T-helper 17 cell (primary cell): Measurements from ENCODE around the gene MYO7A. TPM values are rescaled to one million over a fixed set of nuclear protein-coding genes. Genes with fewer than 3 reads are reported as not detected.
A peak's percentile ranks its signal among the peaks of the same experiment; 100 is the strongest.

Experiments used
- ATAC-seq: fragments of 150-1000 bp; cut with Tn5 transposase; 2 replicates; pipeline ENCODE4 v1.10.0; 2021; ENCODE audit warnings: mild to moderate bottlenecking, moderate library complexity
- DNase-seq, 3 donors: peaks; one replicate each; pipeline versions ENCODE4 v3.0.0 to v3.0.0-alpha.2; 2020 to 2021
- H3K9me3 ChIP-seq: one replicate; pipeline ENCODE4 v1.7.0; 2013; ENCODE audit warnings: low read length, mild to moderate bottlenecking; ENCODE audit not compliant: control insufficient read depth, poor library complexity, severe bottlenecking
- H3K27ac Mint-ChIP-seq: one replicate; pipeline ENCODE4 v1.8.0; 2022; ENCODE audit warnings: mild to moderate bottlenecking, moderate library complexity, mixed read lengths
- H3K27me3 Mint-ChIP-seq: one replicate; pipeline ENCODE4 v1.8.0; 2022; ENCODE audit warnings: mixed read lengths
- H3K36me3 Mint-ChIP-seq: one replicate; pipeline ENCODE4 v1.8.0; 2022; ENCODE audit warnings: low read depth, mixed read lengths
- H3K4me1 Mint-ChIP-seq: one replicate; pipeline ENCODE4 v1.8.0; 2022; ENCODE audit warnings: mild to moderate bottlenecking, mixed read lengths
- H3K4me3 Mint-ChIP-seq: one replicate; pipeline ENCODE4 v1.8.0; 2022; ENCODE audit warnings: mild to moderate bottlenecking, moderate library complexity, mixed read lengths
- total RNA-seq, 4 donors: library from RNA in 2 of 4; stranded (reverse) in 2 of 4; gene quantifications; one replicate each; pipeline ENCODE4 v1.2.3 and lab custom pipeline; 2022 to 2026

Gene MYO7A
- total RNA-seq, 2 donors from 2014 or later, result 0.57 to 1.7 TPM

DNA sequence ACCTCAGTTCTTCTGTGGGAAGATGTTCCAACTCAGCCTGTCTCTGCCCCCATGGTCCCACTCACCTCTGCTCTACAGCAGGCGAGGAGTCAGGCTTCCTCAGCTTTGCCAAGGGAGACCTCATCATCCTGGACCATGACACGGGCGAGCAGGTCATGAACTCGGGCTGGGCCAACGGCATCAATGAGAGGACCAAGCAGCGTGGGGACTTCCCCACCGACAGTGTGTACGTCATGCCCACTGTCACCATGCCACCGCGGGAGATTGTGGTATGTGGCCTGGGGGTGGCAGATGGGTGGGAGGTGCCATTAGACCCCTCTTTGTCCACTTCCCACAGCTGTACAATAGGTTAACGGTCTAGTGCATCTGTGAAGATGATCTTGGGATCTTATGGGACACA is 73.3 kb downstream of the MYO7A start:
- Mint-ChIP-seq H3K4me1 (peaks cover 11% of the 10 kb centered on the region), H3K27me3 (peaks cover 11% of the 10 kb centered on the region), H3K4me3 (no peak overlapping the region), H3K27ac (no peak overlapping the region), H3K36me3 (no peaks in the 10 kb centered on the region)
- H3K9me3 ChIP-seq, result no peaks in the 10 kb centered on the region
- no peak for ATAC-seq
- DNase-seq, result peak in 1 of 3 donors; percentile 2

DNA sequence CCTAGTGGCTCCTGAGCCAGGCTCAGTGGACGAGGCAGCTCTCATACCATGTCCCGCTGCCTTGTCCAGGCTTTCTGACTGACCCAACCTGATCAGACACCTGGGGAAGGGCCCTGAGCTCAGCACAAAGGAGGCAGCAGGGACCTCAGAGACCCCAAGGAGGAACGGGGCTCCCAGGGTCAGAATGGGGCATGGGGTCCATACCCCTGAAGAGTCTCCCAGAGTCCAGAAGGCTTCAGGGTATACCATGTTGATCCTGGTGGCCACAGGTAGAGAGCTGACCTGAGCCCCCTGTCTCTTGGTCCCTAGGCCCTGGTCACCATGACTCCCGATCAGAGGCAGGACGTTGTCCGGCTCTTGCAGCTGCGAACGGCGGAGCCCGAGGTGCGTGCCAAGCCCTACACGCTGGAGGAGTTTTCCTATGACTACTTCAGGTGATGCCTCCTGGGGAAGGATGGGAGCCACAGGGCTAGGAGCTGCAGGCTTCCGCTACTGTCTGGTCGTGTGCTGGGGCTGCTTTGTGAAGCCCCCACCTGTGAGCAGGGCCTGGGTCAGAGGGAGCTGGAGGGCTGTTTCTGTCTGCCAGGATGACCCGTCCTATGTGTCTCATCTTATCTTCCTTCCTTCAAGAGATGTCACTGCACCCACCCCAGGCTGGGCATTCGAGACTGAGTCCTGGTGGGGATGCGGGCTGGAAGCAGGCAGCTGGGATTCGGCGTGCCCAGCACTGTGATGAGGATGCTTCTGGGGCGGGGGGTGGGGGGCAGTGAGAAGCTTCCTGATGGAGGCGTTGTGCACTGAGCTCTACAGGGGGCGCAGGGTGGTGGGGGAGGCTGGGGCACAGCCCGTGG is 74.2 kb downstream of the MYO7A start:
- no peaks in the 10 kb centered on the region for H3K9me3 ChIP-seq
- Mint-ChIP-seq H3K27me3 (peaks cover 11% of the 10 kb centered on the region), H3K27ac (no peak overlapping the region), H3K4me3 (no peak overlapping the region), H3K36me3 (no peaks in the 10 kb centered on the region), H3K4me1 (peaks cover 14% of the 10 kb centered on the region)
- DNase-seq, result no peak
- no peak for ATAC-seq

DNA sequence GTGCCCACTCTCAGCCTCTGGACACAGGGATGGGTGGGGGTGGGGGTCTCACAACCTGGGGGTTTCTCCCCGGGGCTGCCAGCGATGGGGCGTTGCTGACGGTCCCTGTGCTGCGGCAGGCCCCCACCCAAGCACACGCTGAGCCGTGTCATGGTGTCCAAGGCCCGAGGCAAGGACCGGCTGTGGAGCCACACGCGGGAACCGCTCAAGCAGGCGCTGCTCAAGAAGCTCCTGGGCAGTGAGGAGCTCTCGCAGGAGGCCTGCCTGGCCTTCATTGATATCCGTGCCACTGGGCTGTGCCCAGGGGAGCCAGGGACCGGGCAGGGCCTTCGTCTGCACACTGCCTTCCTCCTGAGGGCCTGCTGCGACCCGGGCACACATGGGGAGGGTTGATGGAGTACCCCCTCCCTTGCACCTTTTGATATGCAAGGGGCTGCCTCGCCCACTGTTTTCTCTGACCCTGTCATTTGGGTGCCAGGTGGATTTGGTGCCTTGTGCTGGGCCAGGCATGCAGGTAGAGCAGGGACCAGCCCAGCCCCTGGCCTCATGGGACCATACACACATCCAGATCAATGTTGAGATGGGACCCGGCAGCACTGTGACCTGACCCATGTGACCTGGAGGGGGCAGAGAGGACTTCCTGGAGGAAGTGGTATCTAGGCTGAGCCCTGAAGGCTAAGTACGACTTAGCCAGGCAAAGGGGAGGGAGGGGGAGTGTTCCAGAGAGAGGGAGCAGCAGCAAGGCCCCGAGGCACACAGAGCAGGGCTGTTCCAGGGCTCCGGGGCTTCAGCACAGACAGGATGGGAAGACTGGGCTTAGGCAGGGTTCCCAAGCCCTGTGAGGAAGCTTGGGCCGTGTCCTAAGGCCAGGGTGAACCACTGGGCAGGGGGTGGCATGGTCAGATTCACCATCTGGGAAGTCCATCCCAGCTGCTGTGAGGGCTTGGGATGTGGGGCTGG is 75.2 kb downstream of the MYO7A start:
- Mint-ChIP-seq H3K4me1 (peaks cover 14% of the 10 kb centered on the region), H3K36me3 (no peaks in the 10 kb centered on the region), H3K27me3 (peaks cover 10% of the 10 kb centered on the region), H3K27ac (peak overlapping the region; percentile 6), H3K4me3 (no peak overlapping the region)
- ATAC-seq, result no peak
- no peaks in the 10 kb centered on the region for H3K9me3 ChIP-seq
- peak in 1 of 3 donors; percentile 7 for DNase-seq

DNA sequence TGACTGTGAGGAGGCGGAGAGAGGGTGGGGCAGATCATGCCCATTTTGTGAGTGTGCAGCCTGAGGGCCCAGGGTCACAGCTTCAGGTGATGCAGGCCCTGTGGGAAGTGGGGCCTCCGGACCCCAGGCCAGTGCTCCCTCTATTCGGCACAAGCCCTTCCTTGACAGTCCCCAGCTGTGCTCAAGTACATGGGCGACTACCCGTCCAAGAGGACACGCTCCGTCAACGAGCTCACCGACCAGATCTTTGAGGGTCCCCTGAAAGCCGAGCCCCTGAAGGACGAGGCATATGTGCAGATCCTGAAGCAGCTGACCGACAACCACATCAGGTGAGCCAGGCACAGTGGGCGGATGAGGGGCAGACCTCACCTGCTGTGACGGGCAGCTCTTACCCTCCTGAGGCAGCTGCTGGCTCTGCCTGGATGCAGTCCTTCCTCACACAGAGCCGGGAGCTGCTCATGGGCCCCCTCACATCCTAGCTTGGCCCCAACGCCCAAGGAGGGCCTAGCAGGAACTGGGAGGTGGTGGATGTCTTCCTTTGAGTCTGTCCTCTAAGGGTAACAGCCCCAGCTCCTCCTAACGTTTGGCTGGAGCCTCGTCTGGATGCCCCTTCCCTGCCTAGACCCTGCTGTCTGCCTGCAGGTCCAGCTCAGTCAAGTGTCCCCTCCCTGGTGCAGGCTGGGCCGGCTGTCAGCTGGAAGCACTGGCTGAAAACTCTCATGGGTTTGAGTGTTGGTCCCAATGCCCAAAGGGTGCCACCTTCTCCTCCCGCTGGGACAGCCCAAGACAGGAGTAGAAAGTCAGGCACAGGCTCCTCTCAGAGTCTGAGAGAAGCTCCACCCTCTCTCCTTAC is 76.1 kb downstream of the MYO7A start:
- Mint-ChIP-seq H3K27me3 (peaks cover under 1% of the 10 kb centered on the region), H3K27ac (peak overlapping the region; percentile 6), H3K4me3 (no peak overlapping the region), H3K4me1 (peaks cover 11% of the 10 kb centered on the region), H3K36me3 (no peaks in the 10 kb centered on the region)
- no peaks in the 10 kb centered on the region for H3K9me3 ChIP-seq
- peak in 1 of 3 donors; percentile 5 for DNase-seq
- ATAC-seq, result no peak

DNA sequence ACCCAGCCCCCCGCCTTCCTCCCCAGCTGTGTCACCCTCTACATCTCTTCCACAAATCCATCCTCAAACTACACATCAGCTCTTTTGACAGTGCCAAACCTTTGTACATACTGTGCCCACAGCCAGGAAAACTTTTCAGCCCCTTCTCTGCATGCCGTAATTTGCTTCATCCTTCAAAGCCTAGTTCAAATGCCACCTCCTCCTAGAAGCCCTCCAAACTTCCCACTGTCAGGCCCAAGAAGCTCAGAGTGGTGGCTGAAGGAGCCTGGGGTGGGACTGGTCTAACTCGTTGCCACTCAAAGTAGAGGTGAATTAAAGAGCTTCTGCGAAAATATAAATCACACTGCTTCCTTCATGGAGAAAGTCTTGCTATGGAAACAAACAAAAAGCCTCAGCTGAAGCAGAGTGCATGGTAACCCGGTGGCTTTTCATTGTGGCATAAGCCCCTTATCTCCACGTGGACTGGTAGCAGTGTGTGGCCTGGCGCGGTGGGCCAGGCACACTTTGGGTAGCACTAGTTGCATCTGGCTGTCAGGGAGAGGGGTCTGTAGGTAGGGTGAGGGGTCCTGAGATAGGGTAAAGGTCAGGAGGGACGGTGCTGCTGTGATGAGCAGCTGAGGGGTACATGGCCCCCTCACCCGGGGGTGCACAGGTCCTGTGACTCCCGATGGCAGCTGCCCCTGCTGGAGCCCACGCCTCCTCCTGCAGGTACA is 76.9 kb downstream of the MYO7A start:
- no peaks in the 10 kb centered on the region for H3K36me3 Mint-ChIP-seq
- DNase-seq (peak in 1 of 3 donors; percentile 2), ATAC-seq (no peak)
- H3K9me3 ChIP-seq, result no peaks in the 10 kb centered on the region
- no peak overlapping the region for H3K4me3 Mint-ChIP-seq
- peaks cover 12% of the 10 kb centered on the region for H3K4me1 Mint-ChIP-seq
- H3K27me3 Mint-ChIP-seq, result no peaks in the 10 kb centered on the region
- H3K27ac Mint-ChIP-seq, result no peak overlapping the region

DNA sequence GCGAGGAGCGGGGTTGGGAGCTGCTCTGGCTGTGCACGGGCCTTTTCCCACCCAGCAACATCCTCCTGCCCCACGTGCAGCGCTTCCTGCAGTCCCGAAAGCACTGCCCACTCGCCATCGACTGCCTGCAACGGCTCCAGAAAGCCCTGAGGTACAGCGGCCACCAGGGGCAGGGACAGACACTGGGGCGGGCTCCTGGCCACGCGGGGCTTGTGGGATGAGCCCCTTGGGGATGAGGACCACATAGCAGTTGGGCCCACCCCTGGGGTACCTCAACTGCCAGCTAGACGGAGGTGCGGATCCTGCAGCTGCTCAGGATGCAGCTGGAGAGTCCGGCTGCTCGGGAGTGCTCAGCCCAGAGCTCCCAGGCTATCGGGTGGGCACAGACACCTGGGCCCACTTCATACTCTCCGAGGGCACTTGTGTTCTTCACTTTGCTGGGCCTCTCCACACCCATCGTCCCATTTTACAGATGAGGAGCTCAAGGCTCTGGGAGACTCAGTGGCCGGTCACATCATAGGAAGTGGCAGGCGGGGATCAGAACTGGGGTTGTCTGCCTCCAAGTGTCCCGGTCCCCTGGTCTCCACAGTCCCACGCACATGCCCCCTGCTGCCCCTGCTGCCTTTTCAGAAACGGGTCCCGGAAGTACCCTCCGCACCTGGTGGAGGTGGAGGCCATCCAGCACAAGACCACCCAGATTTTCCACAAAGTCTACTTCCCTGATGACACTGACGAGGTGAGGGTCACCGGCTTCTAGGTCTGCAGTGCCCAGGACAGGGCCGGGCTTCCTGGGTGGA is 77.6 kb downstream of the MYO7A start:
- Mint-ChIP-seq H3K4me1 (peaks cover 11% of the 10 kb centered on the region), H3K4me3 (no peak overlapping the region), H3K27ac (no peak overlapping the region), H3K27me3 (no peaks in the 10 kb centered on the region), H3K36me3 (no peaks in the 10 kb centered on the region)
- H3K9me3 ChIP-seq, result no peaks in the 10 kb centered on the region
- DNase-seq (peak in 1 of 3 donors; percentile 5), ATAC-seq (no peak)

DNA sequence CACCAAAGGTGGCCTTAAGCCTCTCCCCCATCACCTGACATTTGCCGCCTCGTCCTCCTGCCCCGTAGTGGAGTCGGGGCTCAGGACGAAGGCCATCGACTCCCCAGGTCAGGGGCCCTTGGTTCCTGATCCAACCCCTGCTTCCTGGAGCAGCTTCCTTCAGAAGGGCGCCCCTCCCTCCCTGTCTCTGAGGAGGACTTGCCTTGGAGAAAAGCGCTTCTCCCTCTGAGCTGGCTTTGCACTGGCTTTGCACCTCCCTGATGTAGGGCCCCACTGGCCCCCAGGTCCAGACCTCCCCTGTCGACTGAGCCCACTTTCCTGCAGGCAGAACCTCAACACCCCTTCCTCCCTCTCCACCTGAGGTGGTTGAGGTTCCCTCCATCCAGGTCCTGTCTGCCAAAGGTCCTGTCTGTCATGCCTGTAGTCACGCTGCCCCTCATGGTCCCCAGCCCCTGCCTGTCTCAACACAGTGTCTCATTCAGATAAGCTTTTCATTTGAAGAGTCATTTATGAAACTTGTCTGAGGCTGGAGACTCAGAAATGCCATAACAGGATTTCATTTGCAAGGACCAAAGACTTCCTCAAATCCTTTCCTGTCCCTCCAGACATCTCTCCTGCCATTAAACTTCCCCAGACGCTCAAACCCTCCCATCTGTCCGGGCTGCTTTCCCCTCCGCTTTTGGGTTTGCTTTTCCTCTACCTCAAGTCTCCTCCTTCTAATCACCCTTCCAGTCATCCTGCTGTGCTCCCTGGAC is 78.4 kb downstream of the MYO7A start:
- Mint-ChIP-seq H3K27ac (no peak overlapping the region), H3K4me1 (peaks cover 8% of the 10 kb centered on the region), H3K36me3 (no peaks in the 10 kb centered on the region), H3K4me3 (no peak overlapping the region), H3K27me3 (no peaks in the 10 kb centered on the region)
- no peak for ATAC-seq
- peak in 1 of 3 donors; percentile 3 for DNase-seq
- no peaks in the 10 kb centered on the region for H3K9me3 ChIP-seq

DNA sequence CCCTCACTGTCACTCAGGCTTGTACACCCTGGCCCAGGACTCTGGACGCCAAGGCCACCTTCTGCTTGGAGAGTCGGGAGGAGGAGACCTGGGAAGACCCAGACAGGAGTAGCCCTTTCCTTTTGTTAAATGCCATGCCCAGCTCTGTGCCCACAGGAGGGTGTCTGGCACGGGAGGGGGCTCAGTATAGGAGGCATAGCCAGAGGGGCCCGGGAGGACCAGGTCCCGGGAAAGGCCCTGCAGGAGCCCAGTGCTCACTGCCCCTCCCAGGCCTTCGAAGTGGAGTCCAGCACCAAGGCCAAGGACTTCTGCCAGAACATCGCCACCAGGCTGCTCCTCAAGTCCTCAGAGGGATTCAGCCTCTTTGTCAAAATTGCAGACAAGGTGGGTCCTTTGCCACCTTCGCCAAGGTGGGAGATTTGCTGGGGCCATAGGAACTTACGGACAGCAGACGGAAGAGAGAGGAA is 79.0 kb downstream of the MYO7A start:
- Mint-ChIP-seq H3K4me1 (peaks cover 8% of the 10 kb centered on the region), H3K27ac (no peak overlapping the region), H3K27me3 (no peaks in the 10 kb centered on the region), H3K4me3 (no peak overlapping the region), H3K36me3 (peaks cover under 1% of the 10 kb centered on the region)
- ATAC-seq (no peak), DNase-seq (peak in 1 of 3 donors; percentile 2)
- no peaks in the 10 kb centered on the region for H3K9me3 ChIP-seq

DNA sequence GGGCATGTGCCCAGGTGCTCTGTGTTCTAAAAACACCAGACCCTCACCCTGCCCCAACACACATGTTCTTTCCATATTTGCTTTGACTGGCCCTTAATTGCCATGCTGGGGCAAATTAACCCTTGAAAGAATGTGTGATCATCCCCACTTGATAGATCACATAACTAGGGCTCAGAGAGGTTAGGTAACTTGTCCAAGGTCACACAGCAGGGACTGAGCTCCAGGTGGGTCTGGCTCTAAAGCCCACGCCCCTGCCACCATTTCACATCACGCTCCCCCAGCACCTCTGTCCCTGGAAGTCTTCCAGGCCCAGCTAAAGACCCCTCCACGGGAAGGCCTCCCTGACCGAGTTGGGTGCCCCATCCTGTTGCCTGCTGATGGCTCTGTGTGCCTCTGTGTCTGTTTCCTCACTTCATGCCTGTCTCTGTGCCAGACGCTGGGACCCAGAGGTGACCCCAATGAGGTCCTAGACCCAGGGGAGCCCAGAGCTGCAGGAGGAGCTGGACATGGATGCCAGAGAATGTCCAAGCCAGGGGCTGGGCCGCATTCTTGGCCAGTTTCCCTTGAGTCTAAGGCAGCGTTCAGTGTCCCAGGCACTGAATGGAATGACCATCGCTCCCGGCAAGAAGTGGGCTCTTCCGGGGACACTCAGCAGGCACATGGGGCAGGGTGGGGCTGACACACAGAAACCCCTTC is 79.7 kb downstream of the MYO7A start:
- no peaks in the 10 kb centered on the region for H3K9me3 ChIP-seq
- Mint-ChIP-seq H3K4me1 (peaks cover 8% of the 10 kb centered on the region), H3K4me3 (no peak overlapping the region), H3K27ac (no peak overlapping the region), H3K36me3 (peaks cover 2% of the 10 kb centered on the region), H3K27me3 (no peaks in the 10 kb centered on the region)
- DNase-seq (no peak), ATAC-seq (no peak)

DNA sequence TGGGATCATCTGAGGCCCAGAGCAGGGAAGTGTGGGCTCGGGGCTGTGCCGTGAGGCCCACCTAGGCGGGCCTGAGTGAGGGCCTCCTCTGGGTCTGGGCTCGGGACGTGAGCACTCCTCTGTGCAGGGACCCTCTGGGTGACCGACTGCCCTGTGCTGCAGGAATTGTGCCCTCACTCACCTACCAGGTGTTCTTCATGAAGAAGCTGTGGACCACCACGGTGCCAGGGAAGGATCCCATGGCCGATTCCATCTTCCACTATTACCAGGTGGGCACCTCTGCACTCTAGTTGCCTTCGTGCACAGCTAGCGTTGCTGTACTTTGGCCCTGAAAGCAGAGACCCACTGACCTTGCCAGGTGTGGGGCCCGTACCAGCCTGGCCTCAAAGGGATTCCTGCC is 80.5 kb downstream of the MYO7A start:
- H3K4me1 Mint-ChIP-seq, result peaks cover 6% of the 10 kb centered on the region
- H3K9me3 ChIP-seq, result no peaks in the 10 kb centered on the region
- peaks cover 2% of the 10 kb centered on the region for H3K36me3 Mint-ChIP-seq
- no peak overlapping the region for H3K27ac Mint-ChIP-seq
- DNase-seq (no peak), ATAC-seq (no peak)
- no peak overlapping the region for H3K4me3 Mint-ChIP-seq
- no peaks in the 10 kb centered on the region for H3K27me3 Mint-ChIP-seq

DNA sequence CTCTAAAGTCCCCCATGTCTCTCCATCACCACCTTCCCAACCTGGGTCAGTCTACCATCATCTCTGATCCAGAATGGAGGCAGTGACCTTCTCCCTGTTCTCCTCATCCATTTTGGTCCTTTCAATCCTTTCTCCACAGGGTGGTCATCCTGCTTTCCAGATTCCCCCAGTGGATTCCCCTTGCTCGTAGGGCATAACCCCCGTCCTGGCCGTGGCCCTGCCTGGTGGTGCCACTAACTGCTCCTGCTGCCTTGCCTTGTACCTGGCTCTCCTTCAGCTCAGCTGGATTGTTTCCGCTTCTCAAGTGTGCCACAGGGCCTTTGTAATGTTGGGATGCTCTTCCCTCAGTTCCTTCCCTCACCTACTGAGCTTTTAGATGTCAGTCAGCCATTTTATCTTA is 81.6 kb downstream of the MYO7A start:
- H3K4me3 Mint-ChIP-seq, result no peak overlapping the region
- no peak for ATAC-seq

More for the DNA sequence above, 81.6 kb downstream of the MYO7A start:
- Mint-ChIP-seq H3K27ac (no peak overlapping the region), H3K4me1 (peaks cover 6% of the 10 kb centered on the region), H3K27me3 (no peaks in the 10 kb centered on the region), H3K36me3 (peaks cover 2% of the 10 kb centered on the region)
- DNase-seq, result no peak
- H3K9me3 ChIP-seq, result no peaks in the 10 kb centered on the region
